ENCODE measurements around the gene CBX6.

The CBX6 gene

GRCh38 chr22:38873469-38874411 is 1.7 kb upstream of the CBX6 start:
- peaks cover 2% of the 10 kb centered on the region for H3K9me3 ChIP-seq (ENCODE audit: insufficient read depth, low read depth, low read length)
- no peak overlapping the region for H3K14ac ChIP-seq (ENCODE audit: low read length)
- H2BK120ac ChIP-seq (ENCODE audit: insufficient read depth, low read length, poor library complexity): no peak overlapping the region
- H2BK5ac ChIP-seq (ENCODE audit: low read depth, low read length, poor library complexity): no peak overlapping the region
- no peak overlapping the region for H3K18ac ChIP-seq (ENCODE audit: low read length)
- H4K12ac ChIP-seq (ENCODE audit: low read depth, low read length): no peak overlapping the region
- H3K23ac ChIP-seq (ENCODE audit: low read length): no peak overlapping the region
- no peaks in the 10 kb centered on the region for H3K27me3 ChIP-seq (ENCODE audit: insufficient read depth, low read length)
- H2AK5ac ChIP-seq (ENCODE audit: low read length): no peak overlapping the region
- no peak overlapping the region for H3K4me3 ChIP-seq (ENCODE audit: low read depth, low read length)
- H3K36me3 ChIP-seq (ENCODE audit: control insufficient read depth in 1 of 2, insufficient read depth in 2 of 2, low read length in 2 of 2): peaks cover 0 to 4% of the 10 kb centered on the region in 2 experiments
- H3K4me1 ChIP-seq (ENCODE audit: control insufficient read depth in 1 of 2, insufficient read depth in 2 of 2, low read length in 2 of 2): peaks cover 0 to 1% of the 10 kb centered on the region in 2 experiments
- H3K4me2 ChIP-seq (ENCODE audit: low read length): no peak overlapping the region
- no peak overlapping the region for H3K4ac ChIP-seq (ENCODE audit: low read depth, low read length)
- no peak overlapping the region for H4K8ac ChIP-seq (ENCODE audit: low read depth, low read length)
- no peak overlapping the region for H3K9ac ChIP-seq (ENCODE audit: low read length)
- H3K27ac ChIP-seq (ENCODE audit: low read depth, low read length): no peak overlapping the region
- WGBS (ENCODE audit: extremely low coverage, insufficient coverage, insufficient read length): no CpG with 5 or more reads among the region's 9 CpGs
- H2BK12ac ChIP-seq (ENCODE audit: low read length): no peak overlapping the region
- DNase-seq: peak; percentile 51 to 55
- H4K91ac ChIP-seq (ENCODE audit: low read depth, low read length): no peak overlapping the region
- H3K79me1 ChIP-seq (ENCODE audit: low read length): peaks cover 8% of the 10 kb centered on the region
- H2AFZ ChIP-seq (ENCODE audit: insufficient read depth, low read length, poor library complexity): no peak overlapping the region
- peaks cover 6% of the 10 kb centered on the region for H3K79me2 ChIP-seq (ENCODE audit: control insufficient read depth, insufficient read depth, low read length, poor library complexity)

- H3K79me1 ChIP-seq (ENCODE audit: low read length): peaks cover 8% of the 10 kb centered on the region
- no peaks in the 10 kb centered on the region for H3K9me3 ChIP-seq (ENCODE audit: insufficient read depth, low read depth, low read length)
- no CpG with 5 or more reads among the region's 37 CpGs for WGBS (ENCODE audit: extremely low coverage, insufficient coverage, insufficient read length)
- peak overlapping the region; percentile 93 for H4K12ac ChIP-seq (ENCODE audit: low read depth, low read length)
- peak in 1 of 2 donors; percentile 17 for DNase-seq
- peaks cover 0 to 1% of the 10 kb centered on the region in 2 experiments for H3K4me1 ChIP-seq (ENCODE audit: control insufficient read depth in 1 of 2, insufficient read depth in 2 of 2, low read length in 2 of 2)
- peak overlapping the region; percentile 93 for H3K4me2 ChIP-seq (ENCODE audit: low read length)
- peak overlapping the region; percentile 91 for H2BK120ac ChIP-seq (ENCODE audit: insufficient read depth, low read length, poor library complexity)
- peaks cover 6% of the 10 kb centered on the region for H3K79me2 ChIP-seq (ENCODE audit: control insufficient read depth, insufficient read depth, low read length, poor library complexity)
- H3K36me3 ChIP-seq (ENCODE audit: control insufficient read depth in 1 of 2, insufficient read depth in 2 of 2, low read length in 2 of 2): peaks cover 0 to 4% of the 10 kb centered on the region in 2 experiments
- H3K27ac ChIP-seq (ENCODE audit: low read depth, low read length): no peak overlapping the region
- H4K91ac ChIP-seq (ENCODE audit: low read depth, low read length): peak overlapping the region; percentile 98
- peak overlapping the region; percentile 84 for H3K4ac ChIP-seq (ENCODE audit: low read depth, low read length)
- H3K18ac ChIP-seq (ENCODE audit: low read length): peak overlapping the region; percentile 99
- H2BK5ac ChIP-seq (ENCODE audit: low read depth, low read length, poor library complexity): peak overlapping the region; percentile 58
- H2AK5ac ChIP-seq (ENCODE audit: low read length): peak overlapping the region; percentile 53
- no peak overlapping the region for H3K23ac ChIP-seq (ENCODE audit: low read length)
- H3K9ac ChIP-seq (ENCODE audit: low read length): peak overlapping the region; percentile 77
- H2AFZ ChIP-seq (ENCODE audit: insufficient read depth, low read length, poor library complexity): peak overlapping the region; percentile 98
- no peaks in the 10 kb centered on the region for H3K27me3 ChIP-seq (ENCODE audit: insufficient read depth, low read length)
- peak overlapping the region; percentile 95 for H3K14ac ChIP-seq (ENCODE audit: low read length)
- H2BK12ac ChIP-seq (ENCODE audit: low read length): peak overlapping the region; percentile 74
- peak overlapping the region; percentile 70 for H3K4me3 ChIP-seq (ENCODE audit: low read depth, low read length)
- H4K8ac ChIP-seq (ENCODE audit: low read depth, low read length): peak overlapping the region; percentile 97
These were observed 824 bp upstream of the CBX6 start for GRCh38 chr22:38872831-38873248.

GRCh38 chr22:38871360-38872171 is 450 bp downstream of the CBX6 start:
- H3K4ac ChIP-seq (ENCODE audit: low read depth, low read length): no peak overlapping the region
- no peak overlapping the region for H2BK5ac ChIP-seq (ENCODE audit: low read depth, low read length, poor library complexity)
- H3K79me1 ChIP-seq (ENCODE audit: low read length): peaks cover 8% of the 10 kb centered on the region
- H3K27me3 ChIP-seq (ENCODE audit: insufficient read depth, low read length): no peaks in the 10 kb centered on the region
- H3K9me3 ChIP-seq (ENCODE audit: insufficient read depth, low read depth, low read length): no peaks in the 10 kb centered on the region
- H2BK120ac ChIP-seq (ENCODE audit: insufficient read depth, low read length, poor library complexity): no peak overlapping the region
- peak in 1 of 2 donors; percentile 43 for DNase-seq
- H2AK5ac ChIP-seq (ENCODE audit: low read length): no peak overlapping the region
- H3K27ac ChIP-seq (ENCODE audit: low read depth, low read length): no peak overlapping the region
- H3K23ac ChIP-seq (ENCODE audit: low read length): no peak overlapping the region
- H3K4me2 ChIP-seq (ENCODE audit: low read length): peak overlapping the region; percentile 93
- no peak overlapping the region for H3K9ac ChIP-seq (ENCODE audit: low read length)
- WGBS (ENCODE audit: extremely low coverage, insufficient coverage, insufficient read length): no CpG with 5 or more reads among the region's 77 CpGs
- no peak overlapping the region for H4K91ac ChIP-seq (ENCODE audit: low read depth, low read length)
- H3K4me3 ChIP-seq (ENCODE audit: low read depth, low read length): peak overlapping the region; percentile 73
- no peak overlapping the region for H2BK12ac ChIP-seq (ENCODE audit: low read length)
- peaks cover 6% of the 10 kb centered on the region for H3K79me2 ChIP-seq (ENCODE audit: control insufficient read depth, insufficient read depth, low read length, poor library complexity)
- peaks cover 0 to 1% of the 10 kb centered on the region in 2 experiments for H3K4me1 ChIP-seq (ENCODE audit: control insufficient read depth in 1 of 2, insufficient read depth in 2 of 2, low read length in 2 of 2)
- H3K18ac ChIP-seq (ENCODE audit: low read length): peak overlapping the region; percentile 16
- peak overlapping the region; percentile 98 for H2AFZ ChIP-seq (ENCODE audit: insufficient read depth, low read length, poor library complexity)
- H3K14ac ChIP-seq (ENCODE audit: low read length): no peak overlapping the region
- no peak overlapping the region for H4K8ac ChIP-seq (ENCODE audit: low read depth, low read length)
- peaks cover 0 to 7% of the 10 kb centered on the region in 2 experiments for H3K36me3 ChIP-seq (ENCODE audit: control insufficient read depth in 1 of 2, insufficient read depth in 2 of 2, low read length in 2 of 2)
- no peak overlapping the region for H4K12ac ChIP-seq (ENCODE audit: low read depth, low read length)

- Histone ChIP-seq H2AK5ac (ENCODE audit: low read length) (no peak overlapping the region), H3K27me3 (ENCODE audit: insufficient read depth, low read length) (no peaks in the 10 kb centered on the region), H3K36me3 (ENCODE audit: control insufficient read depth in 1 of 2, insufficient read depth in 2 of 2, low read length in 2 of 2) (peaks cover 4 to 11% of the 10 kb centered on the region in 2 experiments), H3K27ac (ENCODE audit: low read depth, low read length) (no peak overlapping the region), H3K18ac (ENCODE audit: low read length) (no peak overlapping the region), H3K9ac (ENCODE audit: low read length) (no peak overlapping the region), H3K4me2 (ENCODE audit: low read length) (peak overlapping the region; percentile 93), H4K12ac (ENCODE audit: low read depth, low read length) (no peak overlapping the region), H4K8ac (ENCODE audit: low read depth, low read length) (no peak overlapping the region), H3K4me1 (ENCODE audit: control insufficient read depth in 1 of 2, insufficient read depth in 2 of 2, low read length in 2 of 2) (peaks cover 0 to 1% of the 10 kb centered on the region in 2 experiments), H3K4me3 (ENCODE audit: low read depth, low read length) (no peak overlapping the region), H3K23ac (ENCODE audit: low read length) (no peak overlapping the region), H3K14ac (ENCODE audit: low read length) (no peak overlapping the region), H2AFZ (ENCODE audit: insufficient read depth, low read length, poor library complexity) (no peak overlapping the region), H3K79me1 (ENCODE audit: low read length) (peaks cover 8% of the 10 kb centered on the region), H2BK5ac (ENCODE audit: low read depth, low read length, poor library complexity) (no peak overlapping the region), H2BK120ac (ENCODE audit: insufficient read depth, low read length, poor library complexity) (no peak overlapping the region), H4K91ac (ENCODE audit: low read depth, low read length) (no peak overlapping the region), H3K79me2 (ENCODE audit: control insufficient read depth, insufficient read depth, low read length, poor library complexity) (peaks cover 6% of the 10 kb centered on the region), H2BK12ac (ENCODE audit: low read length) (no peak overlapping the region), H3K4ac (ENCODE audit: low read depth, low read length) (no peak overlapping the region), H3K9me3 (ENCODE audit: insufficient read depth, low read depth, low read length) (no peaks in the 10 kb centered on the region)
- DNase-seq: no peak
- WGBS (ENCODE audit: extremely low coverage, insufficient coverage, insufficient read length): no CpG with 5 or more reads among the region's 2 CpGs
These were observed 1.1 kb downstream of the CBX6 start for GRCh38 chr22:38870791-38871359.

Data from trophoblast cell (in vitro differentiated cells and primary cell).